OCI-LY3 (cell line): ENCODE results near the gene NPTX1.

Source experiments
- CTCF ChIP-seq: fragments of 200-600, 300-600 bp; sonication (generic); IDR thresholded peaks from 2 replicates; pipeline ENCODE4 v1.5.1; 2014; ENCODE audit warnings: antibody characterized with exemption, low read length, low read depth
- EZH2phosphoT487 ChIP-seq: fragments of 200-600 bp; shearing (Covaris generic); IDR thresholded peaks from 2 replicates; pipeline ENCODE4 v1.6.1; 2018; ENCODE audit warnings: antibody characterized with exemption, mixed run types, low read depth

GRCh38 chr17:80503031-80503430, 26.6 kb upstream of the NPTX1 start:
- TF ChIP-seq CTCF: no peak
- TF ChIP-seq EZH2phosphoT487: no peak
